ENCODE measurements around the gene ANK3. TPM values are rescaled to one million over a fixed set of nuclear protein-coding genes. Genes with fewer than 3 reads are reported as not detected.

The ANK3 gene
- total RNA-seq, 2 experiments from 2014 or later = 60.5 to 61.9 TPM

- H3K4me1 ChIP-seq (ENCODE audit: insufficient read depth, low read length) = no peaks in the 10 kb centered on the region
- Mint-ChIP-seq H3K4me3 (no peak overlapping the region), H3K27me3 (no peaks in the 10 kb centered on the region), H3K36me3 (ENCODE audit: low read depth) (peaks cover 38% of the 10 kb centered on the region), H3K27ac (no peak overlapping the region), H3K9me3 (no peaks in the 10 kb centered on the region), H3K4me1 (ENCODE audit: low read depth) (no peaks in the 10 kb centered on the region)
- POLR2A ChIA-PET = no interaction called here
- ATAC-seq (ENCODE audit: poor library complexity) = no peak
- intact Hi-C loops (cut with DNase I, micrococcal nuclease) = no loop called here
- TF ChIP-seq CTCF (IDR thresholded peaks at IDR 0.05) = no peak
- no peak overlapping the region for H3K27ac ChIP-seq (ENCODE audit: low read depth in 1 of 2, low read length in 2 of 2)
- no peaks in the 10 kb centered on the region for H3K27me3 ChIP-seq (ENCODE audit: control insufficient read depth in 1 of 2, insufficient read depth in 2 of 2, low read length in 2 of 2)
- no peaks in the 10 kb centered on the region for H3K9me3 ChIP-seq (ENCODE audit: control insufficient read depth in 1 of 2, insufficient read depth in 1 of 2, low read length in 2 of 2)
- no peak for DNase-seq
- CTCF ChIA-PET = interaction anchor here (0.6 kb wide), 1 partner anchor 302 kb away, joined by 3 read pairs; no protein-coding TSS in a partner anchor
- H3K4me3 ChIP-seq (ENCODE audit: low read length) = no peak overlapping the region
- no peaks in the 10 kb centered on the region for H3K36me3 ChIP-seq (ENCODE audit: insufficient read depth, low read length)
Measured at GRCh38 chr10:60144099-60144498, 245.6 kb downstream of the ANK3 start.

- no peaks in the 10 kb centered on the region for H3K27me3 ChIP-seq (ENCODE audit: control insufficient read depth in 1 of 2, insufficient read depth in 2 of 2, low read length in 2 of 2)
- intact Hi-C loops (cut with DNase I, micrococcal nuclease) = loop anchor here in 1 of 2 experiments (2.0 kb wide), 1 partner anchor 16 kb away; no protein-coding TSS in a partner anchor
- no peak for TF ChIP-seq CTCF (IDR thresholded peaks at IDR 0.05)
- Mint-ChIP-seq H3K9me3 (no peaks in the 10 kb centered on the region), H3K27me3 (no peaks in the 10 kb centered on the region), H3K4me1 (ENCODE audit: low read depth) (no peaks in the 10 kb centered on the region), H3K27ac (no peak overlapping the region), H3K36me3 (ENCODE audit: low read depth) (peaks cover 36% of the 10 kb centered on the region), H3K4me3 (no peak overlapping the region)
- no peaks in the 10 kb centered on the region for H3K9me3 ChIP-seq (ENCODE audit: control insufficient read depth in 1 of 2, insufficient read depth in 1 of 2, low read length in 2 of 2)
- H3K4me3 ChIP-seq (ENCODE audit: low read length) = no peak overlapping the region
- H3K27ac ChIP-seq (ENCODE audit: low read depth in 1 of 2, low read length in 2 of 2) = no peak overlapping the region
- CTCF ChIA-PET = no interaction called here
- H3K36me3 ChIP-seq (ENCODE audit: insufficient read depth, low read length) = no peaks in the 10 kb centered on the region
- ATAC-seq (ENCODE audit: poor library complexity) (no peak), DNase-seq (no peak)
- POLR2A ChIA-PET = no interaction called here
- H3K4me1 ChIP-seq (ENCODE audit: insufficient read depth, low read length) = no peaks in the 10 kb centered on the region
Measured at GRCh38 chr10:60142736-60143135, 246.9 kb downstream of the ANK3 start.

GRCh38 chr10:60141896-60142559 is 247.6 kb downstream of the ANK3 start:
- H3K4me1 ChIP-seq (ENCODE audit: insufficient read depth, low read length) = no peaks in the 10 kb centered on the region
- H3K27me3 ChIP-seq (ENCODE audit: control insufficient read depth in 1 of 2, insufficient read depth in 2 of 2, low read length in 2 of 2) = no peaks in the 10 kb centered on the region
- H3K9me3 ChIP-seq (ENCODE audit: control insufficient read depth in 1 of 2, insufficient read depth in 1 of 2, low read length in 2 of 2) = no peaks in the 10 kb centered on the region
- no peak overlapping the region for H3K27ac Mint-ChIP-seq
- no peak overlapping the region for H3K4me3 Mint-ChIP-seq
- intact Hi-C loops (cut with DNase I, micrococcal nuclease) = loop anchor here in 1 of 2 experiments (2.0 kb wide), 1 partner anchor 15 kb away; no protein-coding TSS in a partner anchor
- H3K36me3 Mint-ChIP-seq (ENCODE audit: low read depth) = peaks cover 30% of the 10 kb centered on the region
- H3K9me3 Mint-ChIP-seq = no peaks in the 10 kb centered on the region
- no peaks in the 10 kb centered on the region for H3K27me3 Mint-ChIP-seq
- no peak for TF ChIP-seq CTCF (IDR thresholded peaks at IDR 0.05)
- CTCF ChIA-PET = no interaction called here
- H3K4me3 ChIP-seq (ENCODE audit: low read length) = no peak overlapping the region
- H3K4me1 Mint-ChIP-seq (ENCODE audit: low read depth) = no peaks in the 10 kb centered on the region
- POLR2A ChIA-PET = no interaction called here
- no peak for ATAC-seq (ENCODE audit: poor library complexity)
- H3K27ac ChIP-seq (ENCODE audit: low read depth in 1 of 2, low read length in 2 of 2) = no peak overlapping the region
- DNase-seq = no peak
- no peaks in the 10 kb centered on the region for H3K36me3 ChIP-seq (ENCODE audit: insufficient read depth, low read length)
